GM19467 (cell line): Measurements from ENCODE around the gene YIF1B.

Experiments used
- ATAC-seq: cut with Tn5 transposase; IDR thresholded peaks from one replicate; pipeline ENCODE4 v1.9.1; 2021; ENCODE audit warnings: mild to moderate bottlenecking, moderate library complexity; ENCODE audit not compliant: unreplicated experiment

The YIF1B gene

GRCh38 chr19:38306236-38306635, 9.5 kb downstream of the YIF1B start:
- no peak for ATAC-seq

- ATAC-seq, result no peak
Observed at GRCh38 chr19:38304866-38305429, 10.8 kb downstream of the YIF1B start.

- no peak for ATAC-seq
Observed at GRCh38 chr19:38304352-38304865, 11.3 kb downstream of the YIF1B start.

- no peak for ATAC-seq
Observed at GRCh38 chr19:38303517-38304351, 12.0 kb downstream of the YIF1B start, which contains the start of gene C19orf33. Gene C19orf33 (plus strand): TSS chr19:38304251. CDS start chr19:38304262, 11 bp downstream.

GRCh38 chr19:38298821-38299680, 16.7 kb downstream of the YIF1B start:
- no peak for ATAC-seq

- no peak for ATAC-seq
Observed at GRCh38 chr19:38294090-38294489, 21.7 kb downstream of the YIF1B start.

- ATAC-seq, result no peak
Observed at GRCh38 chr19:38293281-38293680, 22.5 kb downstream of the YIF1B start.

- ATAC-seq, result no peak
Observed at GRCh38 chr19:38291855-38292254, 23.9 kb downstream of the YIF1B start.

GRCh38 chr19:38290631-38291147, 25.1 kb downstream of the YIF1B start:
- no peak for ATAC-seq

- ATAC-seq, result no peak
Observed at GRCh38 chr19:38289955-38290354, 25.8 kb downstream of the YIF1B start.

GRCh38 chr19:38288123-38288855, 27.5 kb downstream of the YIF1B start:
- ATAC-seq, result no peak

GRCh38 chr19:38287604-38288003, 28.1 kb downstream of the YIF1B start:
- no peak for ATAC-seq

GRCh38 chr19:38285567-38285966, 30.2 kb downstream of the YIF1B start:
- ATAC-seq, result no peak

- no peak for ATAC-seq
Observed at GRCh38 chr19:38284422-38284821, 31.3 kb downstream of the YIF1B start.

GRCh38 chr19:38283271-38283670, 32.5 kb downstream of the YIF1B start:
- no peak for ATAC-seq

GRCh38 chr19:38281811-38282566, 33.8 kb downstream of the YIF1B start:
- ATAC-seq, result no peak

GRCh38 chr19:38280030-38280921, 35.5 kb downstream of the YIF1B start:
- no peak for ATAC-seq

- ATAC-seq, result no peak
Observed at GRCh38 chr19:38278751-38279150, 37.0 kb downstream of the YIF1B start.
